Measurements from ENCODE around the gene CDC25B. TPM values are rescaled to one million over a fixed set of nuclear protein-coding genes. Genes with fewer than 3 reads are reported as not detected.

CDC25B gene
- total and polyA plus RNA-seq, 2 of the 13 experiments (the other 11 are each of a cell fraction or from before 2014, with no cell fraction given), result 14.5 to 19.4 TPM

- peak; percentile 77 for TF ChIP-seq SUZ12 (IDR thresholded peaks at IDR 0.05; ENCODE audit: low read depth, low read length)
- peak; percentile 78 for TF ChIP-seq GATAD1 (CRISPR knock-in tag; IDR thresholded peaks at IDR 0.05)
- no peak for TF ChIP-seq ZKSCAN1 (IDR thresholded peaks at IDR 0.05; ENCODE audit: low read length)
- TF ChIP-seq GZF1 (CRISPR knock-in tag; IDR thresholded peaks at IDR 0.05), result no peak
- no peak for TF ChIP-seq ZNF672 (CRISPR knock-in tag; IDR thresholded peaks at IDR 0.05)
- TF ChIP-seq REST (IDR thresholded peaks at IDR 0.05; ENCODE audit: borderline replicate concordance in 1 of 2, low read depth in 1 of 2, low read length in 2 of 2), result no peak
- TF ChIP-seq SRSF1 (optimal IDR thresholded peaks at IDR 0.05; ENCODE audit: low read depth, low read length), result peak; percentile 74
- no peak for TF ChIP-seq ZNF251 (CRISPR knock-in tag; IDR thresholded peaks at IDR 0.05)
- peak; percentile 10; the same call in 1 of the 2 replicates for TF ChIP-seq SP5 (CRISPR knock-in tag; IDR thresholded peaks at IDR 0.05; ENCODE audit: borderline replicate concordance, low read depth)
- no peak for TF ChIP-seq MBD4 (IDR thresholded peaks at IDR 0.05; ENCODE audit: borderline replicate concordance, low read length)
- TF ChIP-seq MED13 (CRISPR knock-in tag; IDR thresholded peaks at IDR 0.05), result no peak
- no peak for TF ChIP-seq SIX1 (CRISPR knock-in tag; IDR thresholded peaks at IDR 0.05; ENCODE audit: borderline replicate concordance)
- no peak for TF ChIP-seq ZNF441 (CRISPR knock-in tag; IDR thresholded peaks at IDR 0.05; ENCODE audit: borderline replicate concordance)
- no peak for TF ChIP-seq ZNF354B (CRISPR knock-in tag; IDR thresholded peaks at IDR 0.05)
- peak; percentile 69 for TF ChIP-seq ERF (CRISPR knock-in tag; IDR thresholded peaks at IDR 0.05)
- TF ChIP-seq PCBP1 (IDR thresholded peaks at IDR 0.05; ENCODE audit: borderline replicate concordance, low read depth, low read length), result no peak
- TF ChIP-seq HOXA3 (CRISPR knock-in tag; IDR thresholded peaks at IDR 0.05), result peak; percentile 83; the same call in 1 of the 2 replicates
- TF ChIP-seq MIER2 (CRISPR knock-in tag; IDR thresholded peaks at IDR 0.05), result 0 out of 2 replicates have a peak, but pooled peaks have one; percentile 28
- TF ChIP-seq, protein P1, sequence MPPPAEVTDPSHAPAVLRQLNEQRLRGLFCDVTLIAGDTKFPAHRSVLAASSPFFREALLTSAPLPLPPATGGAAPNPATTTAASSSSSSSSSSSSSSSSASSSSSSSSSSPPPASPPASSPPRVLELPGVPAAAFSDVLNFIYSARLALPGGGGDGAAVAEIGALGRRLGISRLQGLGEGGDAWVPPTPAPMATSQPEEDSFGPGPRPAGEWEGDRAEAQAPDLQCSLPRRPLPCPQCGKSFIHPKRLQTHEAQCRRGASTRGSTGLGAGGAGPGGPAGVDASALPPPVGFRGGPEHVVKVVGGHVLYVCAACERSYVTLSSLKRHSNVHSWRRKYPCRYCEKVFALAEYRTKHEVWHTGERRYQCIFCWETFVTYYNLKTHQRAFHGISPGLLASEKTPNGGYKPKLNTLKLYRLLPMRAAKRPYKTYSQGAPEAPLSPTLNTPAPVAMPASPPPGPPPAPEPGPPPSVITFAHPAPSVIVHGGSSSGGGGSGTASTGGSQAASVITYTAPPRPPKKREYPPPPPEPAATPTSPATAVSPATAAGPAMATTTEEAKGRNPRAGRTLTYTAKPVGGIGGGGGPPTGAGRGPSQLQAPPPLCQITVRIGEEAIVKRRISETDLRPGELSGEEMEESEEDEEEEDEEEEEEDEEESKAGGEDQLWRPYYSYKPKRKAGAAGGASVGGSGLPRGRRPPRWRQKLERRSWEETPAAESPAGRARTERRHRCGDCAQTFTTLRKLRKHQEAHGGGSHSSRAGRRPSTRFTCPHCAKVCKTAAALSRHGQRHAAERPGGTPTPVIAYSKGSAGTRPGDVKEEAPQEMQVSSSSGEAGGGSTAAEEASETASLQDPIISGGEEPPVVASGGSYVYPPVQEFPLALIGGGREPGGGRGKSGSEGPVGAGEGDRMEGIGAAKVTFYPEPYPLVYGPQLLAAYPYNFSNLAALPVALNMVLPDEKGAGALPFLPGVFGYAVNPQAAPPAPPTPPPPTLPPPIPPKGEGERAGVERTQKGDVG (CRISPR knock-in tag; IDR thresholded peaks at IDR 0.05; ENCODE audit: borderline replicate concordance), result peak; percentile 79; the same call in 1 of the 2 replicates
- TF ChIP-seq ZBTB49 (CRISPR knock-in tag; IDR thresholded peaks at IDR 0.05; ENCODE audit: borderline replicate concordance), result 0 out of 2 replicates have a peak, but pooled peaks have one; percentile 43
Observed at GRCh38 chr20:3781153-3781910, 14.8 kb upstream of the CDC25B start, which contains the start of gene SPEF1 (continued).

All from HepG2 (cell line).